ENCODE measurements around the gene VPS16. TPM values are rescaled to one million over a fixed set of nuclear protein-coding genes. Genes with fewer than 3 reads are reported as not detected.

Gene VPS16
- total RNA-seq, 1 experiment from 2014 or later, result 38.1 TPM

DNA sequence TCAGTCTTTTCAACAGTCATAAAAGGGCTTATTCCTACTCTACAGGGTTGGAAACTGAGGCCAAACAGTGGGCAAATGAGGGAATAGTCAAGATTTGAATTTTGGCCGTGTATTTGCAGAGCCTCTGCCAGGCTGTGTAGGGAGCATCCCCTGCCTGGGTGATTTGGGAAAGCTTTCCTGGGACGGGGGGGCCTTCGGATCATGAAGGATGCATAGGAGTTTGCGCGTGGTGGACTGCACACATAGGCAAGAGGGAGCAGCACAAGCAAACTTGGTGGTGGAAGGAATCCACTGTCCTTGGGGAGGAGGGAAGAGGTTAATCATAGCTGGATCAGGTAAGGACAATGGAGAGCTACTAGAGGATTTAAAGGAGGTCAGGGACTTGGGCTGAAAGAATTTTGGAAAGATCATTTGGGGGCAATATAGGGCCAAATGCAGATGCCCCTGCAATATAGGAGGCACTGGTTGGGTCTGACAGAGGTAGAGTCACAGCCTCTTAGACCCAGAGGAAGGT is 35.2 kb downstream of the VPS16 start:
- ChIA-PET POLR2A (no interaction called here), RAD21 (ENCODE audit: low non-redundant PET in 1 of 2, low total read pairs in 2 of 2, uncharacterized antibody in 2 of 2, unreplicated experiment in 2 of 2) (no interaction called here), CTCF (no interaction called here)
- Histone ChIP-seq H2AFZ (ENCODE audit: low read depth, low read length, poor library complexity, severe bottlenecking) (no peak overlapping the region), H3K9ac (ENCODE audit: low read length) (no peak overlapping the region), H4K20me1 (ENCODE audit: insufficient read depth) (peaks cover 8% of the 10 kb centered on the region; the same call in 1 of the 2 replicates), H3K4me1 (ENCODE audit: control insufficient read depth in 1 of 2, insufficient read depth in 2 of 2, low read length in 2 of 2) (peaks cover 15 to 34% of the 10 kb centered on the region in 2 experiments), H3K79me2 (ENCODE audit: insufficient read depth, low read length) (peaks cover 70% of the 10 kb centered on the region), H3K9me2 (ENCODE audit: insufficient read depth) (no peaks in the 10 kb centered on the region), H3K4me3 (replicated peaks in 1 of 2; ENCODE audit: low read depth in 1 of 2, low read length in 2 of 2) (no peak overlapping the region), H3K36me3 (ENCODE audit: control insufficient read depth in 1 of 2, insufficient read depth in 2 of 2, low read length in 2 of 2) (no peaks in the 10 kb centered on the region), H3K9me3 (ENCODE audit: control insufficient read depth in 1 of 2, insufficient read depth in 1 of 2, low read depth in 1 of 2, low read length in 2 of 2) (no peaks in the 10 kb centered on the region), H3K27ac (ENCODE audit: low read depth, low read length) (no peak overlapping the region), H3K27me3 (ENCODE audit: insufficient read depth, low read length) (no peaks in the 10 kb centered on the region), H3K4me2 (ENCODE audit: low read length) (no peak overlapping the region)
- DNase-seq (ENCODE audit: low read depth, low spot score) (no peak), ATAC-seq (no peak)
- BruUV-seq (replicated peaks), result no TSS peak
- TF ChIP-seq, protein P1, sequence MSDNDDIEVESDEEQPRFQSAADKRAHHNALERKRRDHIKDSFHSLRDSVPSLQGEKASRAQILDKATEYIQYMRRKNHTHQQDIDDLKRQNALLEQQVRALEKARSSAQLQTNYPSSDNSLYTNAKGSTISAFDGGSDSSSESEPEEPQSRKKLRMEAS (IDR thresholded peaks at IDR 0.05), result no peak
- TF ChIP-seq EZH2 (IDR thresholded peaks at IDR 0.05), result no peak
- no peak for TF ChIP-seq SIN3A (IDR thresholded peaks at IDR 0.05; ENCODE audit: low read depth)
- TF ChIP-seq CTCF (IDR thresholded peaks at IDR 0.05 in 2 of 3, conservative IDR thresholded peaks at IDR 0.05 in 1 of 3; ENCODE audit: borderline replicate concordance in 1 of 3, insufficient read depth in 1 of 3, low read depth in 2 of 3, low read length in 2 of 3), result no peak
- TF ChIP-seq EZH2phosphoT487 (IDR thresholded peaks at IDR 0.05; ENCODE audit: borderline replicate concordance), result no peak
- TF ChIP-seq, protein P2, sequence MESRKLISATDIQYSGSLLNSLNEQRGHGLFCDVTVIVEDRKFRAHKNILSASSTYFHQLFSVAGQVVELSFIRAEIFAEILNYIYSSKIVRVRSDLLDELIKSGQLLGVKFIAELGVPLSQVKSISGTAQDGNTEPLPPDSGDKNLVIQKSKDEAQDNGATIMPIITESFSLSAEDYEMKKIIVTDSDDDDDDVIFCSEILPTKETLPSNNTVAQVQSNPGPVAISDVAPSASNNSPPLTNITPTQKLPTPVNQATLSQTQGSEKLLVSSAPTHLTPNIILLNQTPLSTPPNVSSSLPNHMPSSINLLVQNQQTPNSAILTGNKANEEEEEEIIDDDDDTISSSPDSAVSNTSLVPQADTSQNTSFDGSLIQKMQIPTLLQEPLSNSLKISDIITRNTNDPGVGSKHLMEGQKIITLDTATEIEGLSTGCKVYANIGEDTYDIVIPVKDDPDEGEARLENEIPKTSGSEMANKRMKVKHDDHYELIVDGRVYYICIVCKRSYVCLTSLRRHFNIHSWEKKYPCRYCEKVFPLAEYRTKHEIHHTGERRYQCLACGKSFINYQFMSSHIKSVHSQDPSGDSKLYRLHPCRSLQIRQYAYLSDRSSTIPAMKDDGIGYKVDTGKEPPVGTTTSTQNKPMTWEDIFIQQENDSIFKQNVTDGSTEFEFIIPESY (IDR thresholded peaks at IDR 0.05; ENCODE audit: extremely low read depth, insufficient replicate concordance, low read length), result no peak
- no peak for TF ChIP-seq RAD21 (IDR thresholded peaks at IDR 0.05; ENCODE audit: low read depth)
- TF ChIP-seq TCF7L2 (IDR thresholded peaks at IDR 0.05; ENCODE audit: borderline replicate concordance, extremely low read depth, insufficient read depth, insufficient read length), result no peak
- no peak for TF ChIP-seq ATF3 (IDR thresholded peaks at IDR 0.05)
- TF ChIP-seq EGR1 (IDR thresholded peaks at IDR 0.05; ENCODE audit: low read depth), result no peak
- no peak for TF ChIP-seq JUND (IDR thresholded peaks at IDR 0.05)
- no peak for TF ChIP-seq YY1 (IDR thresholded peaks at IDR 0.05; ENCODE audit: extremely low read depth, insufficient replicate concordance, low read depth, low read length)
- no peak for TF ChIP-seq SRF (IDR thresholded peaks at IDR 0.05; ENCODE audit: low read depth)
- no peak for TF ChIP-seq FOSL1 (IDR thresholded peaks at IDR 0.05; ENCODE audit: low read depth)
- no peak for TF ChIP-seq ELF1 (IDR thresholded peaks at IDR 0.05; ENCODE audit: borderline replicate concordance, low read depth)
- no peak for TF ChIP-seq SP1 (IDR thresholded peaks at IDR 0.05; ENCODE audit: low read depth)
- no peak for TF ChIP-seq POLR2A (IDR thresholded peaks at IDR 0.05; ENCODE audit: borderline replicate concordance, extremely low read depth, insufficient read depth, insufficient read length)
- no peak for TF ChIP-seq ZNF274 (IDR thresholded peaks at IDR 0.05; ENCODE audit: low read depth, low read length)
- intact Hi-C loops (cut with micrococcal nuclease), result no loop called here
